Limb (tissue), 2 donors: ENCODE data around the gene SPIN1.

Source experiments
- DNase-seq, 2 donors: peaks; one replicate each; pipeline ENCODE4 v3.0.0-alpha.2; 2016; ENCODE audit errors: extremely low spot score in 2 of 2

Gene SPIN1

DNA sequence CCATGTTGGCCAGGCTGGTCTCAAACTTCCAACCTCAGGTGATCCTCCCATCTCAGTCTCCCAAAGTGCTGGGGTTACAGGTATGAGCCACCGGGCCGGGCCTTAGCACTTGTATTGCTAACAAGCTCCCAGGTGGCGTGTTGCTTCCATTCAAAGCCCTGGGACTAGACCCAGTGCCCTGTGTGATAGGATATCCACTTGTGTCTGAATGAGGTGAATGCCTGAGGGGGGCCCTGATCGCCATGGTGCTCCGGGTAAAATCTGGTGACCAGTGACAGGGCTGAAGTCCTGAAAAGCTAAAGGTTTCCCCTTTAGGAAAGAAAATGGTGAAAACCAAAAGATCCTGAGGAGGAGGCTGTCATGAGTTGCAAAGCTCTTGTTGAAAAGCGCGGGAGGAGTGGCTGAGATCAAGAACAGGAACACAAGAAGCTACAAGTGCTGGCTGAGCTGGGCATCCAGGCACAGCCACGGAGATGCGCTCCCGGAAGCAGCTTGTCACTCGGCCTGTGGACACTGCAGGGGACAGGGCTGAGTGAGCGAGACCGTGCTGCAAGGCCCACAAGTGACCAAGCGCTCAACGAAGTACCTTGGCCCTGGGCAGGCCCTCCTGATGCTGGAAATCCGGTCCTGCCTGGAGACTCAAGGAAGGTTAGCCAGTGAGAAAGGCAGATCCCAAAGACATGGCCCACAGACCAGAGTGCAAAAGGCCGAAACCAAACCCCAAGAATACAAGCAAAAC lies 106.9 kb downstream of the SPIN1 start:
- no peak for DNase-seq

DNA sequence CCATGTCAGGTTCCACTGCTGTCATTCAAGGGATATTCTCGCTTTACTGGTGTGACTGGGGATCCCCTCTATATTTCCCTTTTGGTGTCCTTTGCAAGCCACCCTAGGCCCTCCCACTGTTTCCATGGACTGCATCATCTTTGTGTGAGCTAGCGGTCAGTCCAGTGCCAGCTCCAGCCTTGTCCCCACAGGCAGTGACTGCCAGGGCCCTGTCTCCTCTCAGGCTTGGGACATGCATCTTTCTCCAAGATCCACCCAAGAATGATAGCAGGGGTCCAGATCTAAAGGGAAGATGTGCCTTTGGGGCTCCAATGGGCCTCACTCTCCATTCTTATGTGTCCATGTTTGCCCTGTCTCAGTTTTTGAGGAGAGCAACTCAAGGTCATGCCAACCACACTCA lies 109.0 kb downstream of the SPIN1 start:
- DNase-seq, result no peak

DNA sequence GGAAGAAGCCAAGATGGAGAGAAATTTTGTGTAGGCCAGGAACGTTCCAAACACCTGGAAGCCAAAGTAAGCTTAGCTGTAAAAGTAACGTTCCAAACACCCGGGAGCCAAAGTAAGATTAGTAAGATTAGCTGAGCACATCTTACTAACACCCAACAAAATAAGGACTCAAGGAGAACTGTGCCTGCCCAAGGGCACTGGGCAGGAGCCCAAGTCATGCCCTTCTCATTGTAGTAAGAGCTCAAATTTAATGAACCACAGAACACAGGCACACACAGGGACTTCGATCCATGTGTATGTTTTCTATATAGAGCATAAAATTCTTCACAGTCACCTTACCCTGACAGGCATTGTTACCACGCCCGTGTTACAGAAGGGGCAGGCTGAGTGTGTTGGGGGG lies 110.6 kb downstream of the SPIN1 start:
- DNase-seq, result no peak

DNA sequence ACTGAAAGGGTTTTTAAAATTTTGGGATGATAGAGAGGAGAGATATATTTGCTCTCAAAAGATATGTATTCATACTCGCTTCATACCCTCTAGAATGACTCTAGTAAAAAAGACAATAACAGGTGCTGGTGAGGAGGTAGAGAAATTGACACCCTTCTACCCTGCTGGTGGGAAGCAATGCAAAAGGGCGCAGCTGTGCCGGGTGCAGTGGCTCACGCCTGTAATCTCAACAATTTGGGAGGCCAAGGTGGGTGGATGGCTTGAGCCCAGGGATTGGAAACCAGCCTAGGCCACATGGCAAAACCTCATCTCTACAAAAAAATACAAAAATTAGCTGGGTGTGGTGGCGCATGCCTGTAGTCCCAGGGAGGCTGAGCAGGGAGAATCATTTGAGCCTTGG lies 112.8 kb downstream of the SPIN1 start:
- DNase-seq, result no peak

DNA sequence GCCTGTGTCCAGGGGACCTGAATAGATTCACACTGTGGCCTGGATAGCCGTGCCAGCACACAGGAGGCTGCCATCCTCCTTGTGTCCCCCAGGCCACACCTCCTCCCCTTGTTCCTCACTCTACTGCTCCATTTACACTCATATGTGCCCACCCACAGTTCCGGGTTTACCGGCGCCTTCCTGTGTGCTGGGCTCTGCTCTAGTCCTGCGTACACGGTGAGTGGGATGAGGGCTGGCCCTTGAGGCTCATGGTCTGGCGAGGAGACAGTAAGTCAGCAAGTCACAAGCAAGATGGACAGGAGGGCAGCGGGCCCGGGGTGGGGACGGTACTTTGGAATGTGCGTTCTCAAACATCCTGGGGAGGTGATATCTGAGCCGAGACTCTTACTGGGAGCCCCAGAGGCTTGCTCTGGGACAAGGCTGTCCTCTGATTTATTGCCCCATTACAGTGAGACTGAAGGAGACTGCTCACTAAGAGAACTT lies 114.3 kb downstream of the SPIN1 start:
- DNase-seq, result no peak

DNA sequence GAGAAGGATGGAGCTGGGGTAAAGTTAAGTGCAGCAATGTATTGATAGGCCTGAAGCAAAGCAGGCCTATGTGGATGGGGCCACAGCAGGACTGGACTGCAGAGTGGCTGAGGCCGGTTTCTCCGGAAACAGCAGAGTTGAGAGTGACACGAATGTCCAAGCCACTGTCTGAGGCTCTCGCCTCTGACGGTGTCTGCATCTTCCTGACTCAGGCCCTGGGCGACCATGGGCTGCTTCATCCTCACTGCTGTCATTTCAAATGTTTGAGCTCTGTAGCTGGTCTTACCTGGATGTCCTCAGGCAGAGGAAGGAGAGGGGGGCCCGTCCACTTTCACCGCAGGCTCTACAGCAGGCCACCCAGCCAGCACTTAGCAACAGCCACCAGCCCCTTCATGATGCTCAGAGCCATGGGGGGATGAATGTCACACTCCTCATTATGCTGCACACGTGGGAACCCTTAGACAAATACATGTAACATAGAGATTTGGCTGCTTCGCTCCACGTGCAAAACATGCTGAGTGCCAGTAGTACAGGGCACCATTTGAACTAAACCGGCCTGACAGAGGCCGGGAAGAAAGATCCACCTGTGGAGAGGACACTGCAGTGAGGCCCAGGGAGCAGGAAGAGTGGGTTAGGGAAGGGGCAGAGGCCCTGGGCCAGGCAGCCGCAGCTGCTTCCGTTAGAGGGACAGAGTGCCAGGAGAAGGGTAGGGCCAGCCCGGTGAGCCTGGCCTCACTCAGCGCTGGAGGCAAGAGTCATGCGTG lies 115.0 kb downstream of the SPIN1 start:
- DNase-seq, result no peak

DNA sequence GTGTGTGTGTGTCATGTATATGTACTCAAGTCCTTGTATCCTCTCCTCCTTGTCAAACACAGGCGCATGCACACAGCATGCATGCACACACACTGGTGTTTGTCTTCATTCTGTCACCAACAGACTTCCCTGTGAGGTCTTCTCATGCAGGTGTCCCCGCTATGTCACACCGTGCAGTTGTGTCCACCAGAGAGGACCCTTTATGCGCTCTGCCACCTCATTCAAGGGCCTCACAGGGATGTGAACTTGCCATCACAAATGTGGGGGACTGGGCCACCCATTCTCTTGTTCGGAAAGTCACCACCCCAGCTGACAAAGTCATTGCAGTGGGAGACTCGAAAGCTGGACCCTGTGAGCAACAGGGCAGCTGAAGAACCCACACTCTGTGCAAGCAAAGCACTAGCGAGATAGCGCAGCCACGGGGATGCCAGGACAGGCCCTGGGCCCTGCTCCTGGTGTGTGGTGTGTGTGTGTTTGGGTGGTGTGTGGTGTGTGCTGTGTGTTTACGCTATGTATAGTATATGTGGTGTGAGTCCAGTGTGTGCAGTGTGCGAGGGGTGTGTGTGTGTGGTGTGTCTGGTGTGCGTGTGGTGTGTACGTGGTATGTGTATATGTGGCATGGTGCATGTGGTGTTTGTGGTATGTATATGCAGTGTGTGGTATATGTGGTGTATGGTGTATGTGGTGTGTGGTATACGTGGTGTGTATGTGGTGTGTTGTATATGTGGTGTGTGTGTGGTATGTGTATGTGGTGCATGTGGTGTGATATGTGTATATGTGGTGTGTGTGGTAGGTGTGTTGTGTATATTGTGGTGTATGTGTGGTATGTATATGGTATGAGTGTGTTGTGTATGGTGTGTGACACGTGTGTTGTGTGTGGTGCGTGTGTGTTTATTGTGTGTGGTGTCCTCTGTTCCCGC lies 115.9 kb downstream of the SPIN1 start:
- no peak for DNase-seq

DNA sequence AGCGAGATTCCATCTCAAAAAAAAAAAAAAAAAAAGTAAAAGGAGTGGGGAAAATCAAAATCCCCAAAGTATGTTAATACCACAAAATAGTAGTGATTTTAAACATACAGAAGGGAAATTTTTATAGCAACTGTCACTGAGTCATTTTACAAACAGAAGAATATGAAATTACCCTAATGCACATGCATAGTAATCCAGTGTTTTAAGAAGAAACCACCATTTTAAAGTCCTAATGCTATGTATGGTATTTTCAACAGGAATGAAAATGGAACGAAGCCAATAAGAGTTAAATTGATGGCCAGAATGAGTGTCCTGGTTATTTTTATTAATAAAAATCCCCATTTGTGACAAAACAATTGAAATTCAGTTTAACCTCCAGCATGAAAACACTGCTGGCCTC lies 120.1 kb downstream of the SPIN1 start:
- no peak for DNase-seq

DNA sequence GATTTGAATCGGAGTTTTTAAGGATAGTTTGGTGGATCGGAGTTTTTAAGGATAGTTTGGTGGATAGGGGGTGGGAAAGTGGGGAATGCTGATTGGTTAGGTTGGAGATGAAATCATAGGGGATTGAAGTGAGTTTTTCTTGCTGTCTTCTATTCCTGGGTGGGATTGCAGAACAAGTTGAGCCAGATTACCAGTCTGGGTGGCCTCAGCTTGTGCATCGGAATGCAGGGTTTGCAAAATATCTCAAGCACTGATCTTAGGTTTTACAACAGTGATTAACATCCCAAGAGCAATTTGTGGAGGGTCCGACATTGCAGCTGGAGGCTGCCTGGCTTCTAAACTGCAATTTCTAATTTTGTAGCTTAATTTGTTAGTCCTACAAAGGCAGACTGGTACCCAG lies 123.7 kb downstream of the SPIN1 start:
- no peak for DNase-seq

DNA sequence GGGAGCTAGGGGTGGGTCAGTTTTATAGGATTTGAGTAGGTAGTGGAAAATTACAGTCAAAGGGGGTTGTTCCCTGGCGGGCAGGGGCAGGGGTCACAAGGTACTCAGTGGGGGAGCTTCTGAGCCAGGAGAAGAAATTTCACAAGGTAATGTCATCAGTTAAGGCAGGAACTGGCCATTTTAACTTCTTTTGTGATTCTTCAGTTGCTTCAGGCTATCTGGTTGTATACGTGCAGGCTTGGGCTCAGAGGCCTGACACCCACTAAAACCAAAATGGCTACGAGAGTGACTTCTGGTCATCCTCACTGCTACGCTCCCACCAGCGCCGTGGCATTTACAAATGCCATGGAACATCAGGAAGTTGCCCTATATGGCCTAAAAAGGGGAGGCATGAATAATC lies 126.0 kb downstream of the SPIN1 start:
- DNase-seq, result no peak

DNA sequence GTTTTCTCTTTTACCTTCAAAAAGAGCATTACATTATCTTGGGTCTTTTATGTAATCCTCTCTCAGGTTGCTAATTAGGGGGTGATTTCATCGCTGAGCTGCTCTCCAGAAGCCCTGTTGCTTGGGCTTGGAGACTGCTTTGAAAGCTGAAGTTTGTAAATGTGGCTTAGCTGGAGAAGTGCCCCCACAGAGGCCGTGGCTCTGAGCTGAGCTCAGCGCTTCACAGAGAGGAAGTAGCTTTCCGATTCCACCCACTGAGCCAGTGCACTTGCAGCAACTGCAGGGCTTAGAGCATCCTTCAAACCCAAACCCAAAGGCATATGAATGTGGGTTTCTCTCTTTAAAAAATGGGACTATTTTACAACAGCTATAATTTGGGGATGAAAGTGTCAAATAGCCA lies 133.1 kb downstream of the SPIN1 start:
- DNase-seq, result no peak

DNA sequence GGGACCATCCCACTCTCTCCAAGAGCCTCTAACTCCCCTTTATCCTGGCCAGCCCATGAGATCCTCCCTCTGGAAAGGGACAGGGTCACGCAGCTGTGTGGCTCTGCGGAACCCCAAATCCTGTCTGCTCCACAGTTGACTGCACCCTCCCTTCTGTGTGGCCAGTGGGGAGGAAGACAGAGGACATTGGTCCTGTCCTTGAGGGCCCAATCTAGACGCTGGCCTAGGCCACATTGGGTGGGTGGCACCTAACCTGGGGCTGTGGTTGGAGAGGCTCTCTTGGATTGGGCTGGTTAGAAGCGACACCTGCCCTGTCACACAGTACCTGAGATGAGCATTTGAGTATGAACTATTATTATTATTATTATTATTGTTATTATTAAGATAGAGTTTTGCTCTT lies 134.1 kb downstream of the SPIN1 start:
- DNase-seq, result no peak

DNA sequence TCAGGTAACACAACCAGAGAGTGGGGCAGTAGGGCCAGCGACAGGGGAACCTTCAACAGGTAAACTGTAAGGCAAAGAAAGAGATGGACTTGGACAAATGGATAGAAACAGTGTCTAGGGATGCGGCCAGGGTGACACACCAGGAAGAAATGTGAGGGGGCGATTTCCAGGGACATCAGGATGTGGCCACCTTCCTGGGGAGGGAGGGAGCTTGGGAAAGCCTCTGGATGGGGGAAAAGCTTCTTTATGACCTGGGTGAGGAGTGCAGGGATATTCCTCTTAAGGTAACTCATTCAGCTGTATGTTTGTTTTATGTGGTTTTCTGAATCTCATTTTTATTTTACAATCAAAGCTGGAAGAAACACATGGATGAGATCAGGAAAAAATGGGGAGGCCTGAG lies 134.8 kb downstream of the SPIN1 start:
- DNase-seq, result no peak

DNA sequence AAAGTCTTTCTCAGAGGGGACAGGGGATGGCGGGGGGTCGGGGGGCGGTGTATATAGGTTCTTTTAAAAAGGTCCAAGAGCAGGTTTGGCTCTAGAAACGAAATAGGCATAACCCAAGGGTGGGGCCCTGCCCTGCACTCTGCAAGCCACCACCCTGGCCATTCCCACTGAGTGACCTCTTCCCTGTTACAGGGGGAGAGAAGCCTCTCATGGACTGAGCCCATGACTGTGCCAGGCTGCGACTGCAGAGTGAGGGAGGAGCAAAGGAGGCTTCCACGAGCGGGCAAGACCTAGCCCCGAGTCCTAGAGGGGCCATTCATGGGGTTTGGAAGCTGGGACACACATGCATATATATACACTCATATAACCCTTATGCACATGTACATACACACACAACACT lies 136.7 kb downstream of the SPIN1 start:
- no peak for DNase-seq

DNA sequence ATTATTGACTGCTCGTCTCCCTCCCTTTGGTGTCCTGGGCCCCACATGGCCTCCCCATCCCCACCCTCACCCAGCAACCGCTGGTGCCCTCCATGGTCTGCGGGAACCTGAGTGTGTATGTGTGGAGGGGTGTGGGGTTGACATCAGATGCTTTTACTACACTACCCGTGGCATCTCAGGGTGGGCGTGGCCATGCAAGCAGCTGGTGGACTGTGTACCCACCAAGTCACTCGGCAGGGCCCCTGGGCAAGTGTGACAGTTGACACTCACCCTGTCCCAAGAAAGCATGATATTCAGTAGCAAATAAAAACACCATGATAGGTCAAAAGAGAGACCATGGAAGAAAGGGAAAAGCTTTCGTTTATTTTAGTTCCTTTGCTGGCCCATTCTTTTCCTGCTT lies 139.4 kb downstream of the SPIN1 start:
- no peak for DNase-seq
